ENCODE measurements around the gene IGFBP4.

DNA sequence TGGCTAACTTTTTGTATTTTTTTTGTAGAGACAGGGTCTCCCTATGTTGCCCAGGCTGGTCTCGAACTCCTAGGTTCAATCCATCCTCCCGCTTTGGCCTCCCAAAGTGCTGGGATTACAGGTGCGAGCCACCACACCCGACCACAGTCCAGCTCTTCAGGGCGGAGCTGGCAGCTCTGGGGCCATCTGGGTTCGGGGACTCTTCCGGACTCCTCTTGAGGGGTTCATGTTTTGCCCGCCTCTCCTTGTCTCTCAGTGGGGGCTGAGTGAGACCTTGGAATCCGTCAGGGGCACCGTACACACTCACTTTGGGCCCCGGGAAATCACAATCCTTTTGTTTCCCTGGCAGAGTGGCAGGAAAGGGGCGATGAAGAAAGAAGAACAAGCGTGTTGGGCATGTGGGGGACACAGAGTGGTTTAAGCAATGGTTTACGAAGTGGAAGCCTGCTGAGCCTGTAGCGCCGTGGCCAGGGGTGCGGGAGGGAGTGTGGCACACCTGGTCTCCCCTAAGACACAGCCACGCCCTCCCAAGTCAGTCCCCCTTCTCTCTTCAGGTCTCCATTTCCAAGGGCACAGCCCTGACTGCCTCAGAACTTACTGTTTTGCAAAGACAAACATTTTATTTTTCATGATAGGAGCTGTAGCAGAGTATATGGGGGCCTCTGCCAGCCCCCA lies 32.1 kb downstream of the IGFBP4 start:
- no peak for TF ChIP-seq ARNT (IDR thresholded peaks at IDR 0.05)
- TF ChIP-seq, protein P1, sequence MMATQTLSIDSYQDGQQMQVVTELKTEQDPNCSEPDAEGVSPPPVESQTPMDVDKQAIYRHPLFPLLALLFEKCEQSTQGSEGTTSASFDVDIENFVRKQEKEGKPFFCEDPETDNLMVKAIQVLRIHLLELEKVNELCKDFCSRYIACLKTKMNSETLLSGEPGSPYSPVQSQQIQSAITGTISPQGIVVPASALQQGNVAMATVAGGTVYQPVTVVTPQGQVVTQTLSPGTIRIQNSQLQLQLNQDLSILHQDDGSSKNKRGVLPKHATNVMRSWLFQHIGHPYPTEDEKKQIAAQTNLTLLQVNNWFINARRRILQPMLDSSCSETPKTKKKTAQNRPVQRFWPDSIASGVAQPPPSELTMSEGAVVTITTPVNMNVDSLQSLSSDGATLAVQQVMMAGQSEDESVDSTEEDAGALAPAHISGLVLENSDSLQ (IDR thresholded peaks at IDR 0.05), result no peak
- no peak for TF ChIP-seq BHLHE40 (IDR thresholded peaks at IDR 0.05; ENCODE audit: borderline replicate concordance)
- TF ChIP-seq ZNF384 (IDR thresholded peaks at IDR 0.05), result no peak
- no peak for TF ChIP-seq TARDBP (IDR thresholded peaks at IDR 0.05)
- no peak for TF ChIP-seq NFRKB (IDR thresholded peaks at IDR 0.05)

All from HEK293T (cell line).